Suprapubic skin (tissue), 3 donors: ENCODE data around the gene SORCS2.

Experiments
- CTCF ChIP-seq, 2 donors: fragments of 200-600 bp in 1 of 2; fragments of 450-650 bp in 1 of 2; sonication (generic) in 1 of 2; IDR thresholded peaks; one replicate each; pipeline ENCODE4 v1.5.1; 2016 to 2019; ENCODE audit warnings: antibody characterized with exemption in 2 of 2, mild to moderate bottlenecking in 1 of 2, moderate library complexity in 1 of 2
- POLR2A ChIP-seq, 2 donors: fragments of 450-650 bp; IDR thresholded peaks; one replicate each; pipeline ENCODE4 v1.6.1; 2017; ENCODE audit warnings: antibody characterized with exemption in 2 of 2, mild to moderate bottlenecking in 2 of 2, moderate library complexity in 2 of 2

GRCh38 chr4:7758476-7758875 lies 566.1 kb downstream of the SORCS2 start:
- TF ChIP-seq CTCF (IDR thresholded peaks at IDR 0.05) (no peak), POLR2A (IDR thresholded peaks at IDR 0.05) (no peak)
